H1 (cell line): ENCODE data around the gene NADSYN1. TPM values are rescaled to one million over a fixed set of nuclear protein-coding genes. Genes with fewer than 3 reads are reported as not detected.

Source experiments
- CTBP2 ChIP-seq: IDR thresholded peaks from 2 replicates; pipeline ENCODE4 v1.7.0; 2011; ENCODE audit warnings: borderline replicate concordance, mild to moderate bottlenecking, moderate library complexity, mixed read lengths, low read length; ENCODE audit not compliant: insufficient read depth, insufficient read length
- CTCF ChIP-seq, 3 experiments: IDR thresholded peaks; 1 replicate in 2 of 3; 2 replicates in 1 of 3; pipeline versions ENCODE4 v1.5.1 to v1.6.1; 2011; ENCODE audit warnings: low read length in 3 of 3, mild to moderate bottlenecking in 3 of 3, inconsistent platforms in 2 of 3, low read depth in 1 of 3, moderate library complexity in 1 of 3; ENCODE audit not compliant: insufficient read depth in 1 of 3; ENCODE audit errors: control extremely low read depth in 1 of 3
- NRF1 ChIP-seq: IDR thresholded peaks from 2 replicates; pipeline ENCODE4 v1.6.1; 2011; ENCODE audit warnings: mild to moderate bottlenecking, low read depth, low read length, improper control_type of control experiment
- SIRT6 ChIP-seq: IDR thresholded peaks from one replicate; pipeline ENCODE4 v1.7.1; 2012; ENCODE audit warnings: low read length, inconsistent platforms
- SRF ChIP-seq: IDR thresholded peaks from 2 replicates; pipeline ENCODE4 v1.6.1; 2011; ENCODE audit warnings: mild to moderate bottlenecking, low read depth, low read length, moderate library complexity
- TBP ChIP-seq: IDR thresholded peaks from 2 replicates; pipeline ENCODE4 v1.6.1; 2011; ENCODE audit warnings: low read depth, low read length, improper control_type of control experiment
- polyA plus RNA-seq, 7 experiments: library from polyadenylated mRNA; depleted of rRNA in 3 of 7; stranded (reverse) in 5 of 7; unstranded in 2 of 7; fragments of >200 nt in 5 of 7; fragments of 200-250 nt in 2 of 7; gene quantifications; 1 replicate in 5 of 7; 2 replicates in 1 of 7; 4 replicates in 1 of 7; pipeline versions ENCODE4 v1.2.1 to v1.2.3, GENCODE V29; 2011 to 2013; ENCODE audit warnings: missing spikeins in 2 of 7, mixed read lengths in 2 of 7
- total RNA-seq: library from RNA; stranded (reverse); fragmentation: NEBNext Ultra II Directional; extraction: Animal tissue kit (Norgen Biotek cat#: 25700); gene quantifications from 2 replicates; pipeline ENCODE4 v1.2.1, GENCODE V29; 2021

NADSYN1 gene
- total and polyA plus RNA-seq, 2 of the 8 experiments (the other 6 are each of a cell fraction or from before 2014, with no cell fraction given): 38.3 to 38.6 TPM

GRCh38 chr11:71407356-71407755, 45.6 kb upstream of the NADSYN1 start (continued):
- no peak for TF ChIP-seq CTCF (IDR thresholded peaks at IDR 0.05; ENCODE audit: control extremely low read depth in 1 of 3, insufficient read depth in 1 of 3, low read depth in 1 of 3, low read length in 3 of 3)
- TF ChIP-seq TBP: no peak
- no peak for TF ChIP-seq SRF
- no peak for TF ChIP-seq CTBP2
- TF ChIP-seq NRF1: no peak
- no peak for TF ChIP-seq SIRT6
